Epithelial cell of prostate (primary cell): Measurements from ENCODE around the gene FBXL16.
A peak's percentile ranks its signal among the peaks of the same experiment; 100 is the strongest.

Experiments used
- DNase-seq: peaks from one replicate; pipeline ENCODE4 v3.0.0-alpha.2; 2011; ENCODE audit warnings: low read depth, low spot score
- H3K27ac ChIP-seq: fragments of 450-650 bp; 2 replicates; pipeline ENCODE4 v1.5.1; 2017; ENCODE audit warnings: mild to moderate bottlenecking

FBXL16 gene

GRCh38 chr16:735982-736453, 30.4 kb upstream of the FBXL16 start:
- H3K27ac ChIP-seq: no peak overlapping the region
- no peak for DNase-seq

DNA sequence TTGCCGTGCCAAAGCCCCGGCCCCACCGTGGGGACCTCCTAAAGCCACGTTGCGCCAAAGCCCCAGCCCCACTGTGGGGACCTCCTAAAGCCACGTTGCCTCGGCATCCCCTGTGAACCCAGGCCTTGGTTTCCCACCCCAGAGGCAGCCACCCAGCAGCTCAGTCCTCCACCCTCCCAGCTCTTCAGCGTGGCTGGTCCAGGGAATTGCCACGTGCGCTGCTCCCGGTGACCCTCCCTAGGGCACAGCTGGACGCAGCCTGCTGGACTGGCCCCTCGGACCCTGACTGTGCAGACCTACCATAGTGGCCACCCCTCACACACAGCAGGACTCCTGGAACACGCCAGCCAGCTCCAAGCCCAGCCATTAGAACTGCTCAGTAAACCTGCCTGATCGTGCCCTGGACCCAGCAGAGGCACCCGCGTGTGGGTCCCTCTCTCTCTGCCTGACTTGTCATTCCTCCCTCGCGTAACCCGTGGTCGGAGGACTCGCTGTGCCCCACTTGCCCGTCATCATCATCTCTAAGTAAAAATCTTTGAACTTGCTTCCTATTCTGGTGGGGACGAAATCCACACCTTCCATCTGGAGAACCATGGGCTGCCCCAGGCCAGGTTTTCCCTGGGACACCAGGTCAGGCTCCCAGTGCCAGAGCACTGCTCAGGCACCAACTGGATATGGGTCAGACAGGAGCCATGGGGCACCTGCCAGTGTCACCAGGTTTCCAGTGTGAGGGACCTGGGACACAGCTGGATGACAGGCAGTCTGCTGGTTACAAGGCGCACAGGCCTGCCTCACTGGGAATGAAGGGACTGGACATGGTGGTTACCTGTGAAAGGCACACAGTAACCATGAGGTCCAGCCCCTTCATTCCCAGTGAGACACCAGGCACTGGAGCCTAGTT, 29.6 kb upstream of the FBXL16 start:
- DNase-seq: no peak
- H3K27ac ChIP-seq: no peak overlapping the region

- H3K27ac ChIP-seq: no peak overlapping the region
- DNase-seq: no peak
Observed at GRCh38 chr16:734208-734980, 28.8 kb upstream of the FBXL16 start.

- DNase-seq: no peak
- H3K27ac ChIP-seq: no peak overlapping the region
Observed at GRCh38 chr16:733382-734207, 28.0 kb upstream of the FBXL16 start.

DNA sequence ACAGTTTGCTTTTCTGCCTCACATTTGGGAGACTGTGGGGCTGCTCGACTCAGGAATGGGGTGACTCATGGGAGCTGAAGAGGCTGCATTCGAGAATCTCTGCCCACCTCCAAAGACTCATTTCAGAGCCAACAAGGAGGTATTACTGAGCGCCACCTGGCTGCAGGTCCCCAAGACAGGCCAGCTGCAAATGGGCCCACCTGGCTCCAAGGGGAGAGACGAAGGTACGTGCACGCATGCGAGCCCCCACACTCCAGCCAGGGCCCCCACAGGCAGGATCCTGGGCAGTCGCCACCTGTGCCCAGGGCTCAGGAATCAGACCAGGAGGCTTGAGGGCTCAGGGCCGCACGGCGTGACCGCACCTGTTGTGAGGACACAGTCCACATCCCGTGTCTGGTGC, 27.3 kb upstream of the FBXL16 start:
- no peak for DNase-seq
- H3K27ac ChIP-seq: no peak overlapping the region

DNA sequence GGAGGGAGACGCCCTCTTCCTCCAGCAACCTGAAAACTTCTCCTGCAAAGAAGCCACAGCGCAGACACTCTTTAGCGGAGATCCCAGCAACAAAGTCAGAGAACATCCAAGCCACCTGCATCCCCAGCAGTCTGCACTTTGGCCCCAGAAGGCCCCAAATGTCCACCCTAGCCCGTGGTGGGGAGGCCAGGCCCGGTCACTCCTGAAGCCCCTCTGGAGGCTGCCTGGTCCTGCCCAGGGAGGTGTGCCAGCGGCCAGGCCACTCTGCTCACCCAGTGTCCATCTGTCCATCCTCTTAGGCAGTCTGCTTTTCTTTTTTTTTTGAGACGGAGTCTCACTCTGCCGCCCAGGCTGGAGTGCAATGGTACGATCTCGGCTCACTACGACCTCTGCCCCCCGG, 26.7 kb upstream of the FBXL16 start:
- no peak overlapping the region for H3K27ac ChIP-seq
- no peak for DNase-seq

- DNase-seq: no peak
Observed at GRCh38 chr16:730666-731509, 25.3 kb upstream of the FBXL16 start.

GRCh38 chr16:729768-730665, 24.4 kb upstream of the FBXL16 start:
- no peak for DNase-seq
- no peak overlapping the region for H3K27ac ChIP-seq

More at GRCh38 chr16:730666-731509, 25.3 kb upstream of the FBXL16 start:
- no peak overlapping the region for H3K27ac ChIP-seq

- DNase-seq: no peak
- H3K27ac ChIP-seq: no peak overlapping the region
Observed at GRCh38 chr16:728890-729744, 23.5 kb upstream of the FBXL16 start.

DNA sequence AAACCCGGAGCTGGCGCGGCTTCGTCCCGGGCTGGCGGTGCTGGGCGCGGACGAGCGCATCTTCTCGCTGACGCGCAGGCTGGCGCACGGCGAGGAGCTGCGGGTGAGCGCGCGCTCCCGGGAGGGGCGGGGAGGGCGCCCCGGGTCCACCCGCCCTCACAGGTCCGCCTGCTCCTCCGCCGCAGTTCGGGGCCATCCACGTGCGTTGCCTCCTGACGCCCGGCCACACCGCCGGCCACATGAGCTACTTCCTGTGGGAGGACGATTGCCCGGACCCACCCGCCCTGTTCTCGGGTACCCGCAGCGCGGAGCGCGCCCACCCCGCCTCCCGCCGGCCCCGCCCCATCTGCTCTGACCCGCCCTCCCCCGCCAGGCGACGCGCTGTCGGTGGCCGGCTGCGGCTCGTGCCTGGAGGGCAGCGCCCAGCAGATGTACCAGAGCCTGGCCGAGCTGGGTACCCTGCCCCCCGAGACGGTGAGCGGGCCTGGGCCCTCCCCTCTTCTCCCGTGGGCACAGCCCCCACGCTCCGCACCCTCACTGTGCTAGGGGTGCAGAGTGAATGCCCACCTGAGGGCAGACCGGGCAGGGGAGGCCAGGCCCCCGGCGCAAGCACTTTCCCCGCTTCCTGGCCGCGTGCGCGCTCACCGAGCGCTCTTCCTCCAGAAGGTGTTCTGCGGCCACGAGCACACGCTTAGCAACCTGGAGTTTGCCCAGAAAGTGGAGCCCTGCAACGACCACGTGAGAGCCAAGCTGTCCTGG, 22.7 kb upstream of the FBXL16 start:
- peak overlapping the region; percentile 45 for H3K27ac ChIP-seq
- peak; percentile 41 for DNase-seq

- DNase-seq: no peak
- H3K27ac ChIP-seq: peak overlapping the region; percentile 45
Observed at GRCh38 chr16:727291-727977, 21.8 kb upstream of the FBXL16 start.

- peak within 1 kb of the TSS; percentile 45 for H3K27ac ChIP-seq
- no peak for DNase-seq
Observed at GRCh38 chr16:726438-727290, 21.1 kb upstream of the FBXL16 start, which contains the start of the genes CCDC78 and HAGHL. Gene CCDC78, minus strand, starts transcription at chr16:726443. Its CDS starts 76 bp downstream, at chr16:726367. Gene HAGHL, plus strand, starts transcription at chr16:727106. Its CDS starts 404 bp downstream, at chr16:727510.

- no peak for DNase-seq
- no peak overlapping the region for H3K27ac ChIP-seq
Observed at GRCh38 chr16:726188-726437, 20.5 kb upstream of the FBXL16 start.

GRCh38 chr16:725463-726187, 20.0 kb upstream of the FBXL16 start:
- H3K27ac ChIP-seq: no peak overlapping the region
- DNase-seq: no peak

DNA sequence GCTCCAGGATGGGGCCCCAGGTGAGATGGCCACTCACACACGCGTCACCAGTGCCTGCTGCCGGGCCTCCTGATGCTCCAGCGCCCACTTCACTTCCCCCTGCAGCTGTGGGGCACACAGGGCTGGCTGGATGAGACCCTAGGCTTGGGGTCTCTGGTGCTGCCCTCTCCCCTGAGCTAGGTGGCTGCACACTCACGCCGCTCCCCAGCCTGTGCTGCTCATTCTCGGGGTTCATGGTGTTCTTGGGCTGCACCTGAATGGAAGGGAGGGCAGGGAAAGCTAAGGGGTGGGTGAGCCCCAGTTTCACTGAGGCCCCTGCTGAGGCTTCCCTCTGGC, 19.4 kb upstream of the FBXL16 start:
- no peak overlapping the region for H3K27ac ChIP-seq
- no peak for DNase-seq
